ENCODE measurements around the gene MAP4K4.

Gene MAP4K4

GRCh38 chr2:101777337-101777736 lies 79.8 kb downstream of the MAP4K4 start:
- TF ChIP-seq, protein P1, sequence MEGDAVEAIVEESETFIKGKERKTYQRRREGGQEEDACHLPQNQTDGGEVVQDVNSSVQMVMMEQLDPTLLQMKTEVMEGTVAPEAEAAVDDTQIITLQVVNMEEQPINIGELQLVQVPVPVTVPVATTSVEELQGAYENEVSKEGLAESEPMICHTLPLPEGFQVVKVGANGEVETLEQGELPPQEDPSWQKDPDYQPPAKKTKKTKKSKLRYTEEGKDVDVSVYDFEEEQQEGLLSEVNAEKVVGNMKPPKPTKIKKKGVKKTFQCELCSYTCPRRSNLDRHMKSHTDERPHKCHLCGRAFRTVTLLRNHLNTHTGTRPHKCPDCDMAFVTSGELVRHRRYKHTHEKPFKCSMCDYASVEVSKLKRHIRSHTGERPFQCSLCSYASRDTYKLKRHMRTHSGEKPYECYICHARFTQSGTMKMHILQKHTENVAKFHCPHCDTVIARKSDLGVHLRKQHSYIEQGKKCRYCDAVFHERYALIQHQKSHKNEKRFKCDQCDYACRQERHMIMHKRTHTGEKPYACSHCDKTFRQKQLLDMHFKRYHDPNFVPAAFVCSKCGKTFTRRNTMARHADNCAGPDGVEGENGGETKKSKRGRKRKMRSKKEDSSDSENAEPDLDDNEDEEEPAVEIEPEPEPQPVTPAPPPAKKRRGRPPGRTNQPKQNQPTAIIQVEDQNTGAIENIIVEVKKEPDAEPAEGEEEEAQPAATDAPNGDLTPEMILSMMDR (conservative IDR thresholded peaks at IDR 0.05; ENCODE audit: control insufficient read depth, insufficient read depth, low read depth, low read length): no peak
- DNase-seq (ENCODE audit: low read depth): no peak

DNA sequence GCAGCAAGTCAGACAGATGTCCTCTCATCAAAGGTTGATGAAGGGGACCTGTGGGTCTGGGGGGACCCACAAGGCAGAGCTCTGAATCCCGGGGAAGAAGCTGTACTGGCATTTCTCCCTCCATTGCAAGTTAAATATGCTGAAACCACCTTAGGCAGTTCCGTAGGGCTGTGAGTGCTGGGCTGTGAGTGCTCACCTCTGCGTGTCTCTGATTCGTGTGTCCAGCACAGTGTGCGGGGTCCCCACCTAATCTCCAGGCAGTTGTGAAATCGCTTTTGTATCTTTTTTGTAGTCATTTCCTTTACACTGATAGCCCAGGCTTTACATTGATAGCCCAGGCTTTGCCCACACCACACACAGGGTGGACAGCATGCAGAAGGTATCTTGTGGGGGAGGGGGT lies 80.6 kb downstream of the MAP4K4 start:
- TF ChIP-seq, protein P1 (conservative IDR thresholded peaks at IDR 0.05; ENCODE audit: control insufficient read depth, insufficient read depth, low read depth, low read length): no peak
- no peak for DNase-seq (ENCODE audit: low read depth)
- no peak overlapping the region for H3K4me3 ChIP-seq (ENCODE audit: control insufficient read depth, low read depth, low read length)

More at GRCh38 chr2:101777337-101777736, 79.8 kb downstream of the MAP4K4 start:
- H3K4me3 ChIP-seq (ENCODE audit: control insufficient read depth, low read depth, low read length): no peak overlapping the region

DNA sequence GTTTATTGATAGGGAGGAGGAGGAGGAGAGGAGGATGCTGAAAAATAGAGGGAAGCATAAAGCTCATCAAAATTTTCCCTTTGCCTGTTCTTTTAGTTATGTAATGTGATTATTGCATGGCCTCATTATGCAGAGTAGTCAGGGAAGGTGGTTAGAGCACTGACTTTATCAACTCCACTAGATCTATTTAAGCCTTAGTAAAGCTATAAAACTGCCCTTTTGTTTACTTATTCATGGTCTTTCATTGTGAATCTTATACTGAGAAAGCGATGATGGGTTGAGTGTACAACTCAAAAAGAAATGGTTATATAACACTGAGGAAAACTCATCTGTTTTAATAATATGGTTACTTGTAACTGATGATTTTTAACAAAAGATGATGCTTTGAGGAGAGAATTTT lies 81.7 kb downstream of the MAP4K4 start:
- TF ChIP-seq, protein P1 (conservative IDR thresholded peaks at IDR 0.05; ENCODE audit: control insufficient read depth, insufficient read depth, low read depth, low read length): no peak
- no peak overlapping the region for H3K4me3 ChIP-seq (ENCODE audit: control insufficient read depth, low read depth, low read length)
- no peak for DNase-seq (ENCODE audit: low read depth)

- TF ChIP-seq, protein P1 (conservative IDR thresholded peaks at IDR 0.05; ENCODE audit: control insufficient read depth, insufficient read depth, low read depth, low read length): no peak
- no peak overlapping the region for H3K4me3 ChIP-seq (ENCODE audit: control insufficient read depth, low read depth, low read length)
- DNase-seq (ENCODE audit: low read depth): no peak
These were observed 82.1 kb downstream of the MAP4K4 start for GRCh38 chr2:101779656-101780055.

- no peak for DNase-seq (ENCODE audit: low read depth)
- TF ChIP-seq, protein P1 (conservative IDR thresholded peaks at IDR 0.05; ENCODE audit: control insufficient read depth, insufficient read depth, low read depth, low read length): no peak
- H3K4me3 ChIP-seq (ENCODE audit: control insufficient read depth, low read depth, low read length): no peak overlapping the region
These were observed 83.8 kb downstream of the MAP4K4 start for GRCh38 chr2:101781326-101781725.

- TF ChIP-seq, protein P1 (conservative IDR thresholded peaks at IDR 0.05; ENCODE audit: control insufficient read depth, insufficient read depth, low read depth, low read length): no peak
- H3K4me3 ChIP-seq (ENCODE audit: control insufficient read depth, low read depth, low read length): no peak overlapping the region
- no peak for DNase-seq (ENCODE audit: low read depth)
These were observed 84.4 kb downstream of the MAP4K4 start for GRCh38 chr2:101781791-101782426.

DNA sequence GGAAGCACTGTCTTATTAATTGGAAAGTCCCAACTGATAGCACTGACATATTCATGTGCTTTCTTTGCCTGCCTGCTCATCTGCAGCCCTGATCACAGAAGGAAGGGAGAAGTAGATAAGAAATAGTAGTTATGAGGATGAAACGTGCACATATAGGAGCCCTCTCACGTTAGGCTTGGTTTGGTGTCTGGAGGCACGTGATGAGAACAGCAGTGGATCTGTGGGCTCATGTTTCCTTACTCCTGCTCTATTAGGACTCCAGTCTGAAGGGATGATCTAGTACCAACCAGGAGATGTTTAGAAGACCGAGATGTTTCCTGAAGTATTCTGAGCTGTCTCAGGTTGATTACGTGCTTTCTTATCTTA lies 84.9 kb downstream of the MAP4K4 start:
- H3K4me3 ChIP-seq (ENCODE audit: control insufficient read depth, low read depth, low read length): no peak overlapping the region
- DNase-seq (ENCODE audit: low read depth): no peak
- TF ChIP-seq, protein P1 (conservative IDR thresholded peaks at IDR 0.05; ENCODE audit: control insufficient read depth, insufficient read depth, low read depth, low read length): no peak

Measured in fibroblast of mammary gland (primary cell).